ENCODE data around the gene ABRACL.

- TF ChIP-seq SIN3A (conservative IDR thresholded peaks at IDR 0.05 in 1 of 2, IDR thresholded peaks at IDR 0.05 in 1 of 2; ENCODE audit: low read depth in 1 of 2, low read length in 2 of 2): no peak
- no peak for TF ChIP-seq NRF1 (IDR thresholded peaks at IDR 0.05; ENCODE audit: low read depth, low read length)
- TF ChIP-seq CTCF (IDR thresholded peaks at IDR 0.05; ENCODE audit: control extremely low read depth in 1 of 3, insufficient read depth in 1 of 3, low read depth in 1 of 3, low read length in 3 of 3): no peak
- no peak for TF ChIP-seq POLR2A (IDR thresholded peaks at IDR 0.05; ENCODE audit: control extremely low read depth in 1 of 2, low read depth in 2 of 2, low read length in 2 of 2)
- no peak for TF ChIP-seq POLR2AphosphoS5 (IDR thresholded peaks at IDR 0.05; ENCODE audit: low read depth, low read length)
- no peak for TF ChIP-seq USF2 (IDR thresholded peaks at IDR 0.05; ENCODE audit: low read length)
- TF ChIP-seq CHD2 (IDR thresholded peaks at IDR 0.05; ENCODE audit: low read length): no peak
- TF ChIP-seq PHF8 (conservative IDR thresholded peaks at IDR 0.05; ENCODE audit: low read depth, low read length): no peak
- no peak for TF ChIP-seq E2F6 (IDR thresholded peaks at IDR 0.05)
- TF ChIP-seq SRF (IDR thresholded peaks at IDR 0.05; ENCODE audit: low read depth, low read length): no peak
- TF ChIP-seq RXRA (IDR thresholded peaks at IDR 0.05; ENCODE audit: insufficient read depth, low read depth, low read length): no peak
- no peak for TF ChIP-seq EGR1 (IDR thresholded peaks at IDR 0.05; ENCODE audit: borderline replicate concordance, low read depth, low read length)
Measured at GRCh38 chr6:139062932-139063646, 34.5 kb downstream of the ABRACL start.
